Breast epithelium (tissue), 4 donors: ENCODE measurements around the gene PTPDC1. TPM values are rescaled to one million over a fixed set of nuclear protein-coding genes. Genes with fewer than 3 reads are reported as not detected.
A peak's percentile ranks its signal among the peaks of the same experiment; 100 is the strongest.

Source experiments
- DNase-seq, 2 donors: peaks; one replicate each; pipeline ENCODE4 v3.0.0-alpha.2; 2019; ENCODE audit warnings: low spot score in 2 of 2
- H3K27ac ChIP-seq, 2 donors: fragments of 200-600 bp; sonication (generic) in 1 of 2; one replicate each; pipeline ENCODE4 v1.5.1; 2016 to 2019; ENCODE audit warnings: mild to moderate bottlenecking in 1 of 2
- H3K27me3 ChIP-seq, 2 donors: fragments of 200-600 bp; sonication (generic) in 1 of 2; one replicate each; pipeline versions ENCODE4 v1.5.1 to v1.6.0; 2017 to 2019; ENCODE audit warnings: control low read depth in 1 of 2, mild to moderate bottlenecking in 1 of 2
- H3K36me3 ChIP-seq: fragments of 200-600 bp; one replicate; pipeline ENCODE4 v1.5.1; 2019
- H3K4me1 ChIP-seq, 2 donors: fragments of 200-600 bp; sonication (generic); one replicate each; pipeline ENCODE4 v1.5.1; 2016 to 2019; ENCODE audit warnings: control low read depth in 1 of 2
- H3K4me3 ChIP-seq, 3 donors: fragments of 200-600 bp; sonication (generic); 1 replicate in 2 of 3; 2 replicates in 1 of 3; pipeline ENCODE4 v1.5.1; 2016 to 2019; ENCODE audit warnings: mild to moderate bottlenecking in 3 of 3, moderate library complexity in 2 of 3
- H3K9me3 ChIP-seq, 2 donors: fragments of 200-600 bp; sonication (generic) in 1 of 2; one replicate each; pipeline ENCODE4 v1.5.1; 2016 to 2019; ENCODE audit warnings: control low read depth in 1 of 2
- CTCF ChIP-seq, 3 donors: fragments of 450-650 bp; IDR thresholded peaks; one replicate each; pipeline ENCODE4 v1.5.1; 2016 to 2017; ENCODE audit warnings: antibody characterized with exemption in 3 of 3, mild to moderate bottlenecking in 3 of 3, moderate library complexity in 3 of 3
- POLR2A ChIP-seq: fragments of 450-650 bp; IDR thresholded peaks from one replicate; pipeline ENCODE4 v1.6.1; 2016; ENCODE audit warnings: antibody characterized with exemption, mild to moderate bottlenecking, moderate library complexity
- POLR2AphosphoS5 ChIP-seq, 3 donors: sonication (generic); formaldehyde crosslinking; IDR thresholded peaks; one replicate each; pipeline ENCODE4 v1.6.1; 2017; ENCODE audit warnings: antibody characterized with exemption in 3 of 3
- intact Hi-C: fragments of 100-400 bp; cut with DNase I; formaldehyde crosslinking; loops from one replicate; pipeline ENCODE4 v1.15.1; 2023; ENCODE audit warnings: low total_unique reads
- total RNA-seq, 3 donors: library from RNA; depleted of rRNA; stranded (reverse); fragments of >200 nt; gene quantifications; one replicate each; pipeline ENCODE4 v1.1.0, GENCODE V29; 2016

Gene PTPDC1
- total RNA-seq, 3 donors from 2014 or later, result 11.4 to 12.1 (median 12.0) TPM

GRCh38 chr9:94120854-94121376 is 36.7 kb downstream of the PTPDC1 start:
- Histone ChIP-seq H3K27ac (no peak overlapping the region), H3K27me3 (no peaks in the 10 kb centered on the region), H3K9me3 (peaks cover 3 to 6% of the 10 kb centered on the region in 2 donors), H3K36me3 (no peaks in the 10 kb centered on the region), H3K4me3 (no peak overlapping the region), H3K4me1 (no peaks in the 10 kb centered on the region)
- TF ChIP-seq CTCF (IDR thresholded peaks at IDR 0.05) (no peak), POLR2A (no peak), POLR2AphosphoS5 (IDR thresholded peaks at IDR 0.05) (no peak)
- DNase-seq, result no peak
- intact Hi-C loops, result no loop called here

- DNase-seq, result no peak
- intact Hi-C loops, result no loop called here
- Histone ChIP-seq H3K27me3 (no peaks in the 10 kb centered on the region), H3K36me3 (no peaks in the 10 kb centered on the region), H3K4me1 (no peaks in the 10 kb centered on the region), H3K9me3 (peaks cover 26 to 29% of the 10 kb centered on the region in 2 donors), H3K27ac (no peak overlapping the region), H3K4me3 (no peak overlapping the region)
- TF ChIP-seq CTCF (IDR thresholded peaks at IDR 0.05) (no peak), POLR2AphosphoS5 (IDR thresholded peaks at IDR 0.05) (no peak), POLR2A (no peak)
These were observed 42.6 kb downstream of the PTPDC1 start for GRCh38 chr9:94126844-94127243.

- Histone ChIP-seq H3K36me3 (no peaks in the 10 kb centered on the region), H3K27me3 (no peaks in the 10 kb centered on the region), H3K4me3 (no peak overlapping the region), H3K27ac (no peak overlapping the region), H3K9me3 (peaks cover 26 to 29% of the 10 kb centered on the region in 2 donors), H3K4me1 (no peaks in the 10 kb centered on the region)
- TF ChIP-seq POLR2AphosphoS5 (IDR thresholded peaks at IDR 0.05) (no peak), CTCF (IDR thresholded peaks at IDR 0.05) (no peak), POLR2A (no peak)
- DNase-seq, result no peak
- intact Hi-C loops, result no loop called here
These were observed 43.5 kb downstream of the PTPDC1 start for GRCh38 chr9:94127806-94128205.

GRCh38 chr9:94128580-94128979 is 44.3 kb downstream of the PTPDC1 start:
- Histone ChIP-seq H3K36me3 (no peaks in the 10 kb centered on the region), H3K4me1 (no peaks in the 10 kb centered on the region), H3K27me3 (no peaks in the 10 kb centered on the region), H3K27ac (no peak overlapping the region), H3K9me3 (peaks cover 26 to 29% of the 10 kb centered on the region in 2 donors), H3K4me3 (no peak overlapping the region)
- DNase-seq, result no peak
- intact Hi-C loops, result no loop called here
- TF ChIP-seq CTCF (IDR thresholded peaks at IDR 0.05) (no peak), POLR2AphosphoS5 (IDR thresholded peaks at IDR 0.05) (no peak), POLR2A (no peak)

- intact Hi-C loops, result no loop called here
- Histone ChIP-seq H3K27me3 (no peaks in the 10 kb centered on the region), H3K36me3 (no peaks in the 10 kb centered on the region), H3K4me3 (peak overlapping the region in 1 of 3 donors; percentile 11), H3K9me3 (no peaks in the 10 kb centered on the region), H3K4me1 (peaks cover 13 to 18% of the 10 kb centered on the region in 2 donors), H3K27ac (peak overlapping the region; percentile 81 to 85)
- DNase-seq, result no peak
- TF ChIP-seq POLR2AphosphoS5 (IDR thresholded peaks at IDR 0.05) (no peak), POLR2A (no peak), CTCF (IDR thresholded peaks at IDR 0.05) (no peak)
These were observed 50.4 kb downstream of the PTPDC1 start for GRCh38 chr9:94134629-94135028.
